Measurements from ENCODE around the gene ZNF385D.
A peak's percentile ranks its signal among the peaks of the same experiment; 100 is the strongest.

ZNF385D gene

GRCh38 chr3:21543380-21544075 is 207.5 kb downstream of the ZNF385D start:
- peak overlapping the region; percentile 74 for H3K9ac ChIP-seq (ENCODE audit: insufficient read length, low read depth)
- peaks cover 7% of the 10 kb centered on the region for H3K36me3 ChIP-seq (ENCODE audit: insufficient read depth, insufficient read length, low read length)
- peak overlapping the region; percentile 72 for H3K4me3 ChIP-seq (ENCODE audit: insufficient read length, low read depth)
- TF ChIP-seq YY1 (IDR thresholded peaks at IDR 0.05; ENCODE audit: insufficient read depth, insufficient read length) (no peak), ZNF274 (IDR thresholded peaks at IDR 0.05; ENCODE audit: low read depth, low read length) (no peak), SUZ12 (IDR thresholded peaks at IDR 0.05; ENCODE audit: extremely low read depth, insufficient read depth, insufficient read length) (no peak)
- H3K4me1 ChIP-seq (ENCODE audit: insufficient read depth, insufficient read length), result peaks cover 4% of the 10 kb centered on the region
- peak; percentile 56 for DNase-seq (ENCODE audit: low read depth, low spot score)
- H3K27me3 ChIP-seq (ENCODE audit: insufficient read depth, insufficient read length), result no peaks in the 10 kb centered on the region
- H3K9me3 ChIP-seq (ENCODE audit: insufficient read depth, low read length), result no peaks in the 10 kb centered on the region; the same call in 1 of the 2 replicates

- no peak for TF ChIP-seq SUZ12 (IDR thresholded peaks at IDR 0.05; ENCODE audit: extremely low read depth, insufficient read depth, insufficient read length)
- no peak for TF ChIP-seq ZNF274 (IDR thresholded peaks at IDR 0.05; ENCODE audit: low read depth, low read length)
- TF ChIP-seq YY1 (IDR thresholded peaks at IDR 0.05; ENCODE audit: insufficient read depth, insufficient read length), result no peak
- H3K4me3 ChIP-seq (ENCODE audit: insufficient read length, low read depth), result peak overlapping the region; percentile 72
- no peak for DNase-seq (ENCODE audit: low read depth, low spot score)
- H3K4me1 ChIP-seq (ENCODE audit: insufficient read depth, insufficient read length), result peaks cover 4% of the 10 kb centered on the region
- no peaks in the 10 kb centered on the region for H3K27me3 ChIP-seq (ENCODE audit: insufficient read depth, insufficient read length)
- peak overlapping the region; percentile 74 for H3K9ac ChIP-seq (ENCODE audit: insufficient read length, low read depth)
- H3K9me3 ChIP-seq (ENCODE audit: insufficient read depth, low read length), result no peaks in the 10 kb centered on the region; the same call in 1 of the 2 replicates
- H3K36me3 ChIP-seq (ENCODE audit: insufficient read depth, insufficient read length, low read length), result peaks cover 7% of the 10 kb centered on the region
Measured at GRCh38 chr3:21542656-21543379, 208.2 kb downstream of the ZNF385D start.

GRCh38 chr3:21540265-21540664 is 210.7 kb downstream of the ZNF385D start:
- H3K4me1 ChIP-seq (ENCODE audit: insufficient read depth, insufficient read length), result no peaks in the 10 kb centered on the region
- TF ChIP-seq ZNF274 (IDR thresholded peaks at IDR 0.05; ENCODE audit: low read depth, low read length), result no peak
- TF ChIP-seq YY1 (IDR thresholded peaks at IDR 0.05; ENCODE audit: insufficient read depth, insufficient read length), result no peak
- no peak for TF ChIP-seq SUZ12 (IDR thresholded peaks at IDR 0.05; ENCODE audit: extremely low read depth, insufficient read depth, insufficient read length)

GRCh38 chr3:21534462-21534861 is 216.5 kb downstream of the ZNF385D start:
- Histone ChIP-seq H3K9ac (ENCODE audit: insufficient read length, low read depth) (no peak overlapping the region), H3K36me3 (ENCODE audit: insufficient read depth, insufficient read length, low read length) (no peaks in the 10 kb centered on the region), H3K27me3 (ENCODE audit: insufficient read depth, insufficient read length) (no peaks in the 10 kb centered on the region), H3K4me3 (ENCODE audit: insufficient read length, low read depth) (no peak overlapping the region), H3K4me1 (ENCODE audit: insufficient read depth, insufficient read length) (no peaks in the 10 kb centered on the region), H3K9me3 (ENCODE audit: insufficient read depth, low read length) (no peaks in the 10 kb centered on the region)
- DNase-seq (ENCODE audit: low read depth, low spot score), result no peak
- TF ChIP-seq ZNF274 (IDR thresholded peaks at IDR 0.05; ENCODE audit: low read depth, low read length), result no peak
- no peak for TF ChIP-seq SUZ12 (IDR thresholded peaks at IDR 0.05; ENCODE audit: extremely low read depth, insufficient read depth, insufficient read length)
- TF ChIP-seq YY1 (IDR thresholded peaks at IDR 0.05; ENCODE audit: insufficient read depth, insufficient read length), result no peak

More at GRCh38 chr3:21540265-21540664, 210.7 kb downstream of the ZNF385D start:
- DNase-seq (ENCODE audit: low read depth, low spot score), result no peak
- H3K9ac ChIP-seq (ENCODE audit: insufficient read length, low read depth), result no peak overlapping the region
- no peaks in the 10 kb centered on the region; the same call in 1 of the 2 replicates for H3K9me3 ChIP-seq (ENCODE audit: insufficient read depth, low read length)
- no peak overlapping the region for H3K4me3 ChIP-seq (ENCODE audit: insufficient read length, low read depth)
- H3K36me3 ChIP-seq (ENCODE audit: insufficient read depth, insufficient read length, low read length), result no peaks in the 10 kb centered on the region
- no peaks in the 10 kb centered on the region for H3K27me3 ChIP-seq (ENCODE audit: insufficient read depth, insufficient read length)

- H3K4me3 ChIP-seq (ENCODE audit: insufficient read length, low read depth), result no peak overlapping the region
- H3K9ac ChIP-seq (ENCODE audit: insufficient read length, low read depth), result no peak overlapping the region
- H3K9me3 ChIP-seq (ENCODE audit: insufficient read depth, low read length), result no peaks in the 10 kb centered on the region
- no peak for TF ChIP-seq SUZ12 (IDR thresholded peaks at IDR 0.05; ENCODE audit: extremely low read depth, insufficient read depth, insufficient read length)
- TF ChIP-seq ZNF274 (IDR thresholded peaks at IDR 0.05; ENCODE audit: low read depth, low read length), result no peak
- no peak for TF ChIP-seq YY1 (IDR thresholded peaks at IDR 0.05; ENCODE audit: insufficient read depth, insufficient read length)
- H3K36me3 ChIP-seq (ENCODE audit: insufficient read depth, insufficient read length, low read length), result no peaks in the 10 kb centered on the region
- no peaks in the 10 kb centered on the region for H3K27me3 ChIP-seq (ENCODE audit: insufficient read depth, insufficient read length)
- H3K4me1 ChIP-seq (ENCODE audit: insufficient read depth, insufficient read length), result no peaks in the 10 kb centered on the region
- no peak for DNase-seq (ENCODE audit: low read depth, low spot score)
Measured at GRCh38 chr3:21533002-21533401, 218.0 kb downstream of the ZNF385D start.

GRCh38 chr3:21531909-21532308 is 219.1 kb downstream of the ZNF385D start:
- Histone ChIP-seq H3K9me3 (ENCODE audit: insufficient read depth, low read length) (no peaks in the 10 kb centered on the region), H3K36me3 (ENCODE audit: insufficient read depth, insufficient read length, low read length) (no peaks in the 10 kb centered on the region), H3K9ac (ENCODE audit: insufficient read length, low read depth) (no peak overlapping the region), H3K27me3 (ENCODE audit: insufficient read depth, insufficient read length) (no peaks in the 10 kb centered on the region), H3K4me3 (ENCODE audit: insufficient read length, low read depth) (no peak overlapping the region), H3K4me1 (ENCODE audit: insufficient read depth, insufficient read length) (no peaks in the 10 kb centered on the region)
- DNase-seq (ENCODE audit: low read depth, low spot score), result no peak
- TF ChIP-seq ZNF274 (IDR thresholded peaks at IDR 0.05; ENCODE audit: low read depth, low read length), result no peak
- TF ChIP-seq YY1 (IDR thresholded peaks at IDR 0.05; ENCODE audit: insufficient read depth, insufficient read length), result no peak
- TF ChIP-seq SUZ12 (IDR thresholded peaks at IDR 0.05; ENCODE audit: extremely low read depth, insufficient read depth, insufficient read length), result no peak
